Neural cell (in vitro differentiated cells): ENCODE data around the gene ATP1A1.

Source experiments
- CTCF ChIP-seq: fragments of 450-650 bp; IDR thresholded peaks from 2 replicates; pipeline ENCODE4 v1.5.1; 2014; ENCODE audit warnings: antibody characterized with exemption, mild to moderate bottlenecking, moderate library complexity; ENCODE audit not compliant: poor library complexity, severe bottlenecking
- MXI1 ChIP-seq: fragments of 450-650 bp; conservative IDR thresholded peaks from 2 replicates; pipeline ENCODE4 v1.6.1; 2014; ENCODE audit warnings: antibody characterized with exemption, mild to moderate bottlenecking; ENCODE audit not compliant: poor library complexity, severe bottlenecking
- POLR2AphosphoS5 ChIP-seq: IDR thresholded peaks from 2 replicates; pipeline ENCODE4 v1.6.1; 2012
- REST ChIP-seq: IDR thresholded peaks from 2 replicates; pipeline ENCODE4 v1.6.1; 2012; ENCODE audit warnings: borderline replicate concordance
- SMC3 ChIP-seq: fragments of 450-650 bp; conservative IDR thresholded peaks from 2 replicates; pipeline ENCODE4 v1.6.1; 2014; ENCODE audit warnings: antibody characterized with exemption, mild to moderate bottlenecking, moderate library complexity; ENCODE audit not compliant: poor library complexity
- TAF1 ChIP-seq: IDR thresholded peaks from 2 replicates; pipeline ENCODE4 v1.6.1; 2012; ENCODE audit warnings: low read depth

GRCh38 chr1:116436611-116436970 is 63.5 kb downstream of the ATP1A1 start:
- TF ChIP-seq CTCF = no peak
- no peak for TF ChIP-seq SMC3
- TF ChIP-seq POLR2AphosphoS5 = no peak
- no peak for TF ChIP-seq TAF1
- no peak for TF ChIP-seq MXI1
- TF ChIP-seq REST = no peak
